ENCODE measurements around the gene BPI.
"Not testable (repeated sequence)": the region's sequence is repeated elsewhere in the genome, so short reads cannot be mapped to it uniquely, and the experiment has no call there.

Gene BPI

DNA sequence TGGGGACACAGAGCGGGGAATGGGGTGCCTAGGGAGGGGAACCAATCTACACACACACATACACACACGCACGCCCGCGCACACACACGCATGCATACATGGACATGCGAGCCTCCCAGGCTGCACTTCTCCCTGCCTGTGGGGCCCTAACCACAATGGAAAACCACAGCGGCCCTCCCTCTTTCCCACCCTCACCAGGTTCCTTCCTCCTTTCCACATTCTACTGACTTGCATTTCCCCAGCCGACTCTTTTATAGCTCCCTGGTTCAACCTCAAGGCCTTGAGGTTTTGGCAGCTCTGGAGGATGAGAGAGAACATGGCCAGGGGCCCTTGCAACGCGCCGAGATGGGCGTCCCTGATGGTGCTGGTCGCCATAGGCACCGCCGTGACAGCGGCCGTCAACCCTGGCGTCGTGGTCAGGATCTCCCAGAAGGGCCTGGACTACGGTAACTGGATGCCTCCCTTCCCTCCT is at the start of gene BPI:
Gene BPI (plus strand): TSS at position 249 of the 472 bp plus-strand sequence. CDS start 68 bp downstream, at position 317.
- peak; percentile 99 for DNase-seq (ENCODE audit: low read depth)
- no peak for TF ChIP-seq POLR2A (IDR thresholded peaks at IDR 0.05; ENCODE audit: extremely low read depth, insufficient read length)
- TF ChIP-seq, protein P1, sequence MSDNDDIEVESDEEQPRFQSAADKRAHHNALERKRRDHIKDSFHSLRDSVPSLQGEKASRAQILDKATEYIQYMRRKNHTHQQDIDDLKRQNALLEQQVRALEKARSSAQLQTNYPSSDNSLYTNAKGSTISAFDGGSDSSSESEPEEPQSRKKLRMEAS (IDR thresholded peaks at IDR 0.05; ENCODE audit: low read depth, low read length): peak; percentile 71
- TF ChIP-seq MYC (IDR thresholded peaks at IDR 0.05; ENCODE audit: low read depth, low read length): peak; percentile 89
- TF ChIP-seq, protein P2, sequence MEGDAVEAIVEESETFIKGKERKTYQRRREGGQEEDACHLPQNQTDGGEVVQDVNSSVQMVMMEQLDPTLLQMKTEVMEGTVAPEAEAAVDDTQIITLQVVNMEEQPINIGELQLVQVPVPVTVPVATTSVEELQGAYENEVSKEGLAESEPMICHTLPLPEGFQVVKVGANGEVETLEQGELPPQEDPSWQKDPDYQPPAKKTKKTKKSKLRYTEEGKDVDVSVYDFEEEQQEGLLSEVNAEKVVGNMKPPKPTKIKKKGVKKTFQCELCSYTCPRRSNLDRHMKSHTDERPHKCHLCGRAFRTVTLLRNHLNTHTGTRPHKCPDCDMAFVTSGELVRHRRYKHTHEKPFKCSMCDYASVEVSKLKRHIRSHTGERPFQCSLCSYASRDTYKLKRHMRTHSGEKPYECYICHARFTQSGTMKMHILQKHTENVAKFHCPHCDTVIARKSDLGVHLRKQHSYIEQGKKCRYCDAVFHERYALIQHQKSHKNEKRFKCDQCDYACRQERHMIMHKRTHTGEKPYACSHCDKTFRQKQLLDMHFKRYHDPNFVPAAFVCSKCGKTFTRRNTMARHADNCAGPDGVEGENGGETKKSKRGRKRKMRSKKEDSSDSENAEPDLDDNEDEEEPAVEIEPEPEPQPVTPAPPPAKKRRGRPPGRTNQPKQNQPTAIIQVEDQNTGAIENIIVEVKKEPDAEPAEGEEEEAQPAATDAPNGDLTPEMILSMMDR (IDR thresholded peaks at IDR 0.05; ENCODE audit: low read depth, low read length): no peak
- H3K4me3 ChIP-seq (ENCODE audit: low read depth, low read length): peak within 1 kb of the TSS; percentile 26

DNA sequence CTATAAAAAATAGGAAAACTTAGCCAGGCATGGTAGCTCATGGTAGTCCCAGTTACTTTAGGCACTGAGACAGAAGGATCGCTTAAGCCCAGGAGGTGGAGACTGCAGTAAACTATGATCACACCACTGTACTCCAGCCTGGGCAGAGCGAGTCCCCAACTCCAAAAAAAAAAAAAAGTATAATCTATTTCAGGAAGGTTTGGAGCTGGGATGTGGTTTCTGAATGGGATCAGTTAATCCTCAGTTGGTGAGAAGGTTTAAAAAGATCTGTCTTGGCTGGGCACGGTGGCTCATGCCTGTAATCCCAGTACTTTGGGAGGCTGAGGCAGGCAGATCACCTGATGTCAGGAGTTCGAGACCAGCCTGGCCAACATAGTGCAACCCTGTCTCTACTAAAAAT is 49.3 kb upstream of the BPI start:
- not testable (repeated sequence) for DNase-seq (ENCODE audit: low read depth); H3K4me3 ChIP-seq (ENCODE audit: low read depth, low read length)

DNA sequence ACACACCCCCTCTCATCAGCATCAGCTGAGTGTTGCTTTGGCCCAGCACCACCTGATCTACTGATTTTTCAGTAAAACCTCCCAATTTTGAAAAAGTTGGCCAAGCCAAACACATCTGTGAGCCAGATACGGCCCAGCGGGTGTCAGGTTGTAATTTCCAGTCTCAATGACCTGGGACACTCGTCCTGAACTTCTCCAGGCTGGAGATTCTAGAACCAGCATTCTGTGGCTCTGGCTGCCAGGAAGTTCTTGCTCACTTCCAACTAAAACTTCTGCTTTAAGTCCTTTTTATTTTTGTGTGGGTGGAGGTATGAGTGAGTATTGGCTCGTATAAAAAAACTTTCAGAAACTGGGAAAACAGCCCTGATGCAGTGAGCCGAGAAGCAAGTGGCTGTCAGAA is 48.6 kb upstream of the BPI start:
- DNase-seq (ENCODE audit: low read depth): no peak
- H3K4me3 ChIP-seq (ENCODE audit: low read depth, low read length): no peak overlapping the region
- TF ChIP-seq, protein P1 (IDR thresholded peaks at IDR 0.05; ENCODE audit: low read depth, low read length): no peak

DNA sequence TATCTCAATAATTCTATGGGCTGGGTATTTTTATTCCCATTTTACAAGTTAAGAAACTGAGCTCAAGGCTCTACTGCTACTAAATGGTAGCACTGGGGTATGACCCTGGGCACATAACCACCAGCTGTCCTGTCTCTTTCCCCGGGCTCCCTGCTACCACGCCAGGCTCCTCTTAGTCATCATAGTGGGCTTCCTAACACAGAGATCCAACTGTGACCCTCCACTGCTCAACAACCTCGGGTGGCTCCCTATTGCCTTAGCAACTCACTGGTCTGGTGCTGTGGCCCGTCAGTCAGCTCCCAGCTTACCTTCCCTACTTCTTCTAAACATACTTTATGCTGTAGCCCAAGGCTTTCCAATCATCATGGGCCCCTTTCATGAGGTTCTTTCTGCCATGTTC is 47.9 kb upstream of the BPI start:
- H3K4me3 ChIP-seq (ENCODE audit: low read depth, low read length): no peak overlapping the region
- TF ChIP-seq POLR2A (IDR thresholded peaks at IDR 0.05; ENCODE audit: extremely low read depth, insufficient read length) (no peak), MYC (IDR thresholded peaks at IDR 0.05; ENCODE audit: low read depth, low read length) (no peak)
- TF ChIP-seq, protein P1 (IDR thresholded peaks at IDR 0.05; ENCODE audit: low read depth, low read length): no peak
- TF ChIP-seq, protein P2 (IDR thresholded peaks at IDR 0.05; ENCODE audit: low read depth, low read length): no peak
- no peak for DNase-seq (ENCODE audit: low read depth)

DNA sequence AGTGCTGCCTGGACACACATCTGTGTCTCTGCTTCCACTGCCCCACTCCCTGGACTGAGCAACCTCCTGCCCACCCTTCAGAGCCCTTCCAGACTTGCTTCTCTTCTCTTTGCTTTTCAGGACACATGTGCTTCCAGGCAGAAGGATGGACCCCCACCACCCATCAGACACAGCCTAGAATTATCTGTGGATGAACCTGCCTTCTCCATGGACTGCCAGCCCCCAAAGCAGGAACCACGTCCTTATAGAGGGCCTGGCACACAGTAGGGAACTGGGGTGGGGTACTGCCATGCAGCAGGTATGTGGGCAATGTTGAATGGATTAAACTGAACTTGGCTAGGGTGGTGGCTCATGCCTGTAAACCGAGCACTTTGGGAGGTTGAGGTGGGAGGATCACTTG is 47.0 kb upstream of the BPI start:
- TF ChIP-seq POLR2A (IDR thresholded peaks at IDR 0.05; ENCODE audit: extremely low read depth, insufficient read length): no peak
- TF ChIP-seq MYC (IDR thresholded peaks at IDR 0.05; ENCODE audit: low read depth, low read length): no peak
- TF ChIP-seq, protein P1 (IDR thresholded peaks at IDR 0.05; ENCODE audit: low read depth, low read length): no peak
- TF ChIP-seq, protein P2 (IDR thresholded peaks at IDR 0.05; ENCODE audit: low read depth, low read length): no peak
- DNase-seq (ENCODE audit: low read depth): no peak
- no peak overlapping the region for H3K4me3 ChIP-seq (ENCODE audit: low read depth, low read length)

DNA sequence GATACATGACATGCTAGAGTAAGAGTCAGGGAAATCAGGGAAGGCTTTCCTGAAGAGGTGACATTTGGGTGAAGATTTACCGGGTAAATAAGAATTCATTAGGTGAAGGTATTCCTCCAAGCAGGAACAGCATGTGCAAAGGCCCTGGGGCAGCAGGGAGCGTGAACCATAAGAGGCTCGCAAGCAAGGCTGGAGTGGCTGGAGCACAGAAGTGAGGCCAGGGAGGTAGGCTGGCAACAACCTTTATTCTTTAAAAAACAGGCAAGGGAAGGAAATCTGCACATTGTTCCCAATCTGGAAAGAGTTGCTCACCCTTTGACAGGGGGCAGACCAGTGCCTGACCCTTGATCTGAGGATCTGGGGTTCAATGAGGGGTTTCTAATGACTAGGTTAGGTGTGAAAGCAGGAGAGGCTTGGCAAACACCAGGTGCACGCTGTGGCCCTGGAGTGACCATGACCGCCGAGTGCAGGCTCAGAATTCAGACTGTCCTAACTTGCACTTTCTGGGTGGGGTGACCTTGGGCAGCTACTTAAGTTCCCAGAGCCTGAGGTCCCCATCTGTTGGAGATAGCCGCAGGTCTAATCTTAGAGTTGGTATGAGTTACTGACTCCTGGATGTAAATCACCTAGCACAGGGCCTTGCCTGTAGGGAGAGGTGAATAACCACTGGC is 45.3 kb upstream of the BPI start:
- no peak overlapping the region for H3K4me3 ChIP-seq (ENCODE audit: low read depth, low read length)
- no peak for TF ChIP-seq POLR2A (IDR thresholded peaks at IDR 0.05; ENCODE audit: extremely low read depth, insufficient read length)
- no peak for DNase-seq (ENCODE audit: low read depth)

DNA sequence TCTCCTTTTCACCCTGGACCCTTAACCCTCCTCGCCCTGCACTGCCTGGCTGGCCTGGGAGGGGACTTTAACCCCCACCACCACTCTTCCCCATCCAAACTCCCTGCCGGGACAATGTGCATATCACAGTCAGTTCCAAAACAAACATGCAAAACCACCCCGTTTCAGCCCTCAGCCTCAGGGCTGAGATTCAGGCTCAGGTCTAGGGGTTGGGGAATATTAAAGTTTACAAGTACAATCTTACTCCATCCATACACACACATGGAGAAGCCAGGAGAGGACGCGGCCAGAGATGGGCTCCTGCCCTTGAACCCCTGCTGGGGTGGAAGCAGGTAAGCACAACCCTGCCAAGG is 44.0 kb upstream of the BPI start:
- no peak for DNase-seq (ENCODE audit: low read depth)
- no peak overlapping the region for H3K4me3 ChIP-seq (ENCODE audit: low read depth, low read length)
- TF ChIP-seq MYC (IDR thresholded peaks at IDR 0.05; ENCODE audit: low read depth, low read length) (no peak), POLR2A (IDR thresholded peaks at IDR 0.05; ENCODE audit: extremely low read depth, insufficient read length) (no peak)
- TF ChIP-seq, protein P2 (IDR thresholded peaks at IDR 0.05; ENCODE audit: low read depth, low read length): no peak
- TF ChIP-seq, protein P1 (IDR thresholded peaks at IDR 0.05; ENCODE audit: low read depth, low read length): no peak
